K562 (cell line): ENCODE data around the gene IL12A. TPM values are rescaled to one million over a fixed set of nuclear protein-coding genes. Genes with fewer than 3 reads are reported as not detected.

ENCODE experiments used
- ATAC-seq: fragments of 200-7000 bp; cut with Tn5 transposase; 3 replicates; pipeline ENCODE4 v1.9.1; 2020; ENCODE audit warnings: moderate library complexity
- BruUV-seq: library from RNA; stranded (reverse); fragments of 400-500 nt; replicated peaks from 2 replicates; lab custom pipeline; 2021; lab: Mats Ljungman, UMichigan
- CTCF ChIA-PET: fragments of 300-600 bp; formaldehyde crosslinking; extraction: SDS; loops from one replicate; lab custom pipeline; 2021; ENCODE audit warnings: low intra/inter-chr PET ratio; lab: Yijun Ruan, JAX
- POLR2A ChIA-PET: fragments of 300-600, 350-650 bp; sonication (Branson Sonifier 250); formaldehyde crosslinking; extraction: SDS; loops from one replicate; lab custom pipeline; 2021; ENCODE audit warnings: antibody characterized with exemption, inconsistent platforms; lab: Yijun Ruan, JAX
- DNase-seq, 4 experiments: peaks; one replicate each; pipeline versions ENCODE4 v3.0.0 to v3.0.0-alpha.2; 2011 to 2018; ENCODE audit warnings: low spot score in 3 of 4, mixed read lengths in 3 of 4; ENCODE audit errors: extremely low read depth in 1 of 4
- FAIRE-seq: peaks from 2 replicates; lab custom pipeline; 2011; peaks lifted over from hg19 to GRCh38; lab: Jason Lieb, UNC
- H2AFZ ChIP-seq: 2 replicates; pipeline ENCODE4 v1.6.0; 2011; ENCODE audit warnings: low read depth, low read length, control low read depth, inconsistent platforms
- H3K27ac ChIP-seq: fragments of 200-600 bp; 3 replicates; pipeline ENCODE4 v1.8.0; 2011; ENCODE audit warnings: low read depth, mild to moderate bottlenecking, control low read depth, inconsistent platforms, low read length, moderate library complexity, mixed read lengths; ENCODE audit errors: extremely low read depth
- H3K27me3 ChIP-seq, 2 experiments: fragments of 300-600 bp in 1 of 2; 2 replicates in 1 of 2; 3 replicates in 1 of 2; pipeline versions ENCODE4 v1.6.0 to v1.8.0; 2011; ENCODE audit warnings: inconsistent platforms in 2 of 2, low read length in 2 of 2, mild to moderate bottlenecking in 1 of 2, mixed read lengths in 1 of 2, moderate library complexity in 1 of 2; ENCODE audit not compliant: control insufficient read depth in 2 of 2, insufficient read depth in 2 of 2
- H3K36me3 ChIP-seq: fragments of 300-600 bp; 3 replicates; pipeline ENCODE4 v1.8.0; 2011; ENCODE audit warnings: mild to moderate bottlenecking, low read length, inconsistent platforms; ENCODE audit not compliant: control insufficient read depth, insufficient read depth
- H3K4me1 ChIP-seq, 2 experiments: fragments of 200-600 bp in 1 of 2; replicated peaks in 1 of 2; 2 replicates in 1 of 2; 3 replicates in 1 of 2; pipeline versions ENCODE4 v1.5.1 to v1.8.0; 2011; ENCODE audit warnings: inconsistent platforms in 2 of 2, low read length in 2 of 2, mild to moderate bottlenecking in 1 of 2, mixed read lengths in 1 of 2, moderate library complexity in 1 of 2; ENCODE audit not compliant: control insufficient read depth in 2 of 2, insufficient read depth in 2 of 2
- H3K4me2 ChIP-seq: 2 replicates; pipeline ENCODE4 v1.6.1; 2011; ENCODE audit warnings: low read length, control low read depth, inconsistent platforms, mixed read lengths; ENCODE audit not compliant: insufficient read depth
- H3K4me3 ChIP-seq: fragments of 200-600 bp; sonication (generic), shearing (Covaris generic); 2 replicates; pipeline ENCODE4 v1.5.1; 2016; ENCODE audit warnings: control low read depth, inconsistent platforms
- H3K79me2 ChIP-seq: fragments of 200-600 bp; 3 replicates; pipeline ENCODE4 v1.8.0; 2011; ENCODE audit warnings: low read length, inconsistent platforms; ENCODE audit not compliant: control insufficient read depth, insufficient read depth
- H3K9ac ChIP-seq, 2 experiments: 2 replicates each; pipeline versions ENCODE4 v1.6.0 to v1.6.1; 2011; ENCODE audit warnings: low read depth in 2 of 2, low read length in 2 of 2, control low read depth in 1 of 2, inconsistent platforms in 1 of 2, mild to moderate bottlenecking in 1 of 2, mixed read lengths in 1 of 2; ENCODE audit not compliant: insufficient read depth in 1 of 2
- H3K9me1 ChIP-seq: one replicate; pipeline ENCODE4 v1.6.0; 2011; ENCODE audit warnings: inconsistent platforms, mild to moderate bottlenecking, low read length, moderate library complexity; ENCODE audit not compliant: control insufficient read depth, insufficient read depth
- H3K9me3 ChIP-seq: replicated peaks from 2 replicates; pipeline ENCODE4 v1.5.1; 2011; ENCODE audit warnings: low read depth, low read length, inconsistent platforms; ENCODE audit not compliant: control insufficient read depth, insufficient read depth
- H4K20me1 ChIP-seq: replicated peaks from 2 replicates; pipeline ENCODE4 v1.6.1; 2011; ENCODE audit warnings: low read length, inconsistent platforms, mixed read lengths; ENCODE audit not compliant: control insufficient read depth, insufficient read depth
- JUND ChIP-seq, 2 experiments: IDR thresholded peaks; 2 replicates in 1 of 2; 3 replicates in 1 of 2; pipeline ENCODE4 v1.6.1; 2011; ENCODE audit warnings: borderline replicate concordance in 2 of 2, low read depth in 2 of 2, low read length in 2 of 2, improper control_type of control experiment in 1 of 2, missing biosample characterization in 1 of 2, missing genetic modification characterization in 1 of 2, missing genetic modification reagents in 1 of 2
- MBD2 ChIP-seq: sonication (generic); IDR thresholded peaks from 2 replicates; pipeline ENCODE4 v1.6.1; 2016; ENCODE audit warnings: low read depth, borderline replicate concordance
- MCM3 ChIP-seq: fragments of 450-650 bp; IDR thresholded peaks from 2 replicates; pipeline ENCODE4 v1.6.1; 2016
- SMC3 ChIP-seq: conservative IDR thresholded peaks from 2 replicates; pipeline ENCODE4 v1.6.1; 2011; ENCODE audit warnings: low read depth, low read length, improper control_type of control experiment; ENCODE audit not compliant: insufficient read depth
- ZKSCAN1 ChIP-seq: fragments of 150-350 bp; IDR thresholded peaks from 2 replicates; pipeline ENCODE4 v1.6.1; 2016; ENCODE audit warnings: low read depth, low read length
- WGBS: fragments of 100-300 bp; shearing (Covaris generic); methylation state at CpG from one replicate; pipeline ENCODE4 v1.1.6; 2016; ENCODE audit warnings: low coverage, mixed read lengths; ENCODE audit not compliant: insufficient coverage; ENCODE audit errors: missing lambda C conversion rate; 5-methylcytosine and 5-hydroxymethylcytosine counted together
- in situ Hi-C: fragments of 300-500 bp; cut with MboI; formaldehyde crosslinking; loops from 4 replicates; pipeline ENCODE4 v1.15.0; 2018; ENCODE audit warnings: inconsistent platforms, mixed read lengths
- intact Hi-C: fragments of 100-400 bp; cut with micrococcal nuclease; formaldehyde crosslinking; loops from 2 replicates; pipeline ENCODE4 v1.14.2; 2022
- polyA plus RNA-seq, 8 experiments: library from polyadenylated mRNA; depleted of rRNA in 4 of 8; stranded (reverse) in 5 of 8; unstranded in 3 of 8; fragments of >200 nt; fragmentation: Nextera tagmentation in 2 of 8; fragmentation: Illumina TruSeq in 1 of 8; extraction: Ambion mirVana in 2 of 8; extraction: Trizol in 1 of 8; gene quantifications; 2 replicates each; pipeline versions ENCODE4 v1.2.1 to v1.2.3, GENCODE V29; 2011 to 2014; ENCODE audit warnings: inconsistent platforms in 1 of 8, missing spikeins in 1 of 8
- total RNA-seq, 7 experiments: library from RNA; depleted of rRNA in 6 of 7; stranded (reverse); fragments of >200 nt in 6 of 7; fragmentation: Illumina TruSeq in 2 of 7; extraction: Trizol in 2 of 7; gene quantifications; 2 replicates each; pipeline versions ENCODE4 v1.2.1 to v1.2.3, GENCODE V29; 2011 to 2021; ENCODE audit warnings: low replicate concordance in 1 of 7
- TF ChIP-seq, protein P1 (sequence below): fragments of 450-650 bp; formaldehyde crosslinking; IDR thresholded peaks from 2 replicates; pipeline ENCODE4 v1.4.0; 2020; ENCODE audit warnings: mild to moderate bottlenecking, moderate library complexity
- TF ChIP-seq, protein P2 (sequence below), 2 experiments: fragments of 450-650 bp; formaldehyde crosslinking in 1 of 2; IDR thresholded peaks; 2 replicates each; pipeline versions ENCODE4 v1.4.0 to v1.6.1; 2014 to 2020; ENCODE audit warnings: mild to moderate bottlenecking in 2 of 2, borderline replicate concordance in 1 of 2, low read depth in 1 of 2

IL12A gene
- total and polyA plus RNA-seq, 9 of the 15 experiments (the other 6 are each of a cell fraction or from before 2014, with no cell fraction given) = not detected

DNA sequence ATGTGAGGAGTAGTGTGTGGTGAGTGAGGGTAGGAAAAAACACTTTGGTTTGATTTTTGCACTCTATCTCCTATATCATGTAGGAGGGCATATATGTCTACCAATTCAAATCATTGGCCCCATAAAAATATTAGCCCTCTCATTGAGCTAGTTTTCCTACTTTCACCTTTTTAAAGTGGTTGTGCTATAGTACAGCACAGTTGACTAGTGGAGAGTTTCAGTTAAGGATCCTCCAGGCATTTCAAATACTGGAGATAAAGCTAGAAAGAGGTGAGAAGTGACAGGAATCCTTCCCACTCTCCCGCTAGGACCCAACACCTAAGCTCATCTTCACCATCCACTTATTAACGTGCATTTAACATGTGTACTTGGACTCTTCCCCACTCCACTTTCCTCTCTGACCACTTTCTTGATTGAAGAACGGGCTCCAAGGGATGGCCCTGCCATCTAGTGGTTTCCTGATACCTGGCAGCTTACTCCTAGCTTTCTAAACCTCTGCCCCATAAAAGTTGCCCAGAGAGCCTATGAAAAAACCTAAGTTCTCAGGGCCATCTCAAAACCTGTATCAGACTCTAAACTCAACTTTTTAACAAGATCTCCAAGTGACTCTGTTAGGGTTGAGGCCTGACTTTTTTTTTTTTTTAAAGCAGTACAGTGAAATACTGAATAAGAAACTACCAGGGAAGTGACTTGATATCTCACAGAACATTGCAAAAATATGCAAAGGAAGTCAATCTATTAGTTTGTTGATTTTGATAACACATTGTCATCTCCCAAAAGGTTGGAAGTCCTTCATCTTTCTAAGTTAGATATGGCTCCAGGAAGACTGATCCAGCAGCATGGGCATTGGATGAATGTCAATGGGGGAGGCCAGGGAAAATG, 17.9 kb downstream of the IL12A start:
- H3K9ac ChIP-seq = no peak overlapping the region
- ChIA-PET POLR2A (no interaction called here), CTCF (interaction anchor here (1.8 kb wide), 1 partner anchor 122 kb away, joined by 5 read pairs; no protein-coding TSS in a partner anchor)
- H2AFZ ChIP-seq = no peak overlapping the region
- WGBS = 0% methylated on average over 3 of the region's 3 CpGs
- H3K4me2 ChIP-seq = no peak overlapping the region
- H3K79me2 ChIP-seq = no peaks in the 10 kb centered on the region
- no peaks in the 10 kb centered on the region for H3K27me3 ChIP-seq
- FAIRE-seq = peak; percentile 64
- no peak overlapping the region for H3K27ac ChIP-seq
- no peaks in the 10 kb centered on the region for H3K9me3 ChIP-seq
- no peak overlapping the region for H3K4me3 ChIP-seq
- intact Hi-C loops (loop anchor here (10.0 kb wide), 2 partner anchors 182 to 1162 kb away; no protein-coding TSS in a partner anchor), in situ Hi-C loops (loop anchor here (10.0 kb wide), 1 partner anchor 742 kb away; no protein-coding TSS in a partner anchor)
- peak in 3 of 4 experiments; percentile 18 to 51 (median 47) for DNase-seq
- BruUV-seq = no TSS peak
- no peaks in the 10 kb centered on the region for H3K9me1 ChIP-seq
- H3K4me1 ChIP-seq = no peaks in the 10 kb centered on the region
- peak; percentile 92 for ATAC-seq
- H4K20me1 ChIP-seq = no peaks in the 10 kb centered on the region
- H3K36me3 ChIP-seq = no peaks in the 10 kb centered on the region
- 0 out of 2 replicates have a peak, but pooled peaks have one; percentile 9 for TF ChIP-seq JUND (IDR thresholded peaks at IDR 0.05; ENCODE audit: borderline replicate concordance, low read depth, low read length)
- no peak for TF ChIP-seq JUND (tag; IDR thresholded peaks at IDR 0.05; ENCODE audit: borderline replicate concordance, low read depth, low read length)
- TF ChIP-seq SMC3 = 0 out of 2 replicates have a peak, but pooled peaks have one; percentile 47
- no peak for TF ChIP-seq MBD2
- TF ChIP-seq MCM3 = no peak
- TF ChIP-seq, protein P1, sequence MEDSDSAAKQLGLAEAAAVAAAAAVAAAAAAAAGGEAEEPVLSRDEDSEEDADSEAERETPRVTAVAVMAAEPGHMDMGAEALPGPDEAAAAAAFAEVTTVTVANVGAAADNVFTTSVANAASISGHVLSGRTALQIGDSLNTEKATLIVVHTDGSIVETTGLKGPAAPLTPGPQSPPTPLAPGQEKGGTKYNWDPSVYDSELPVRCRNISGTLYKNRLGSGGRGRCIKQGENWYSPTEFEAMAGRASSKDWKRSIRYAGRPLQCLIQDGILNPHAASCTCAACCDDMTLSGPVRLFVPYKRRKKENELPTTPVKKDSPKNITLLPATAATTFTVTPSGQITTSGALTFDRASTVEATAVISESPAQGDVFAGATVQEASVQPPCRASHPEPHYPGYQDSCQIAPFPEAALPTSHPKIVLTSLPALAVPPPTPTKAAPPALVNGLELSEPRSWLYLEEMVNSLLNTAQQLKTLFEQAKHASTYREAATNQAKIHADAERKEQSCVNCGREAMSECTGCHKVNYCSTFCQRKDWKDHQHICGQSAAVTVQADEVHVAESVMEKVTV (CRISPR knock-in tag) = peak; percentile 26; the same call in 1 of the 2 replicates
- TF ChIP-seq ZKSCAN1 = no peak
- TF ChIP-seq, protein P2, sequence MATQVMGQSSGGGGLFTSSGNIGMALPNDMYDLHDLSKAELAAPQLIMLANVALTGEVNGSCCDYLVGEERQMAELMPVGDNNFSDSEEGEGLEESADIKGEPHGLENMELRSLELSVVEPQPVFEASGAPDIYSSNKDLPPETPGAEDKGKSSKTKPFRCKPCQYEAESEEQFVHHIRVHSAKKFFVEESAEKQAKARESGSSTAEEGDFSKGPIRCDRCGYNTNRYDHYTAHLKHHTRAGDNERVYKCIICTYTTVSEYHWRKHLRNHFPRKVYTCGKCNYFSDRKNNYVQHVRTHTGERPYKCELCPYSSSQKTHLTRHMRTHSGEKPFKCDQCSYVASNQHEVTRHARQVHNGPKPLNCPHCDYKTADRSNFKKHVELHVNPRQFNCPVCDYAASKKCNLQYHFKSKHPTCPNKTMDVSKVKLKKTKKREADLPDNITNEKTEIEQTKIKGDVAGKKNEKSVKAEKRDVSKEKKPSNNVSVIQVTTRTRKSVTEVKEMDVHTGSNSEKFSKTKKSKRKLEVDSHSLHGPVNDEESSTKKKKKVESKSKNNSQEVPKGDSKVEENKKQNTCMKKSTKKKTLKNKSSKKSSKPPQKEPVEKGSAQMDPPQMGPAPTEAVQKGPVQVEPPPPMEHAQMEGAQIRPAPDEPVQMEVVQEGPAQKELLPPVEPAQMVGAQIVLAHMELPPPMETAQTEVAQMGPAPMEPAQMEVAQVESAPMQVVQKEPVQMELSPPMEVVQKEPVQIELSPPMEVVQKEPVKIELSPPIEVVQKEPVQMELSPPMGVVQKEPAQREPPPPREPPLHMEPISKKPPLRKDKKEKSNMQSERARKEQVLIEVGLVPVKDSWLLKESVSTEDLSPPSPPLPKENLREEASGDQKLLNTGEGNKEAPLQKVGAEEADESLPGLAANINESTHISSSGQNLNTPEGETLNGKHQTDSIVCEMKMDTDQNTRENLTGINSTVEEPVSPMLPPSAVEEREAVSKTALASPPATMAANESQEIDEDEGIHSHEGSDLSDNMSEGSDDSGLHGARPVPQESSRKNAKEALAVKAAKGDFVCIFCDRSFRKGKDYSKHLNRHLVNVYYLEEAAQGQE (IDR thresholded peaks at IDR 0.05; ENCODE audit: borderline replicate concordance) = peak; percentile 33; the same call in 1 of the 2 replicates
- TF ChIP-seq, protein P2 (CRISPR knock-in tag; IDR thresholded peaks at IDR 0.05; ENCODE audit: low read depth) = no peak
